Endothelial cell of umbilical vein (primary cell): ENCODE results near the gene NRBF2. TPM values are rescaled to one million over a fixed set of nuclear protein-coding genes. Genes with fewer than 3 reads are reported as not detected.

Experiments used
- BruUV-seq: library from RNA; stranded (reverse); fragments of 400-500 nt; replicated peaks from 2 replicates; lab custom pipeline; 2021; lab: Mats Ljungman, UMichigan
- CTCF ChIA-PET: fragments of 300-600, 350-600 bp; sonication (Branson Sonifier 250); formaldehyde crosslinking; loops from one replicate; lab custom pipeline; 2021; ENCODE audit warnings: antibody characterized with exemption, inconsistent platforms; lab: Charles Lee
- POLR2A ChIA-PET: fragments of 300-600, 350-600 bp; sonication (Branson Sonifier 250); formaldehyde crosslinking; loops from one replicate; lab custom pipeline; 2021; ENCODE audit warnings: antibody characterized with exemption, inconsistent platforms; lab: Charles Lee
- DNase-seq: peaks from one replicate; pipeline ENCODE4 v3.0.0-alpha.2; 2011; ENCODE audit warnings: low read depth, low spot score
- FAIRE-seq: peaks from 2 replicates; lab custom pipeline; 2011; peaks lifted over from hg19 to GRCh38; lab: Jason Lieb, UNC
- H2AFZ ChIP-seq: 2 replicates; pipeline ENCODE4 v1.6.0; 2012; ENCODE audit warnings: low read depth, low read length, control low read depth, inconsistent platforms
- H3K27ac ChIP-seq: 2 replicates; pipeline ENCODE4 v1.5.1; 2011; ENCODE audit warnings: low read depth, mild to moderate bottlenecking, control low read depth, low read length, moderate library complexity; ENCODE audit not compliant: insufficient read depth
- H3K27me3 ChIP-seq, 2 experiments: 2 replicates each; pipeline versions ENCODE4 v1.6.0 to v1.6.1; 2011; ENCODE audit warnings: low read length in 2 of 2, mixed read lengths in 1 of 2; ENCODE audit not compliant: control insufficient read depth in 2 of 2, insufficient read depth in 2 of 2
- H3K36me3 ChIP-seq, 2 experiments: 2 replicates in 1 of 2; 3 replicates in 1 of 2; pipeline ENCODE4 v1.5.1; 2011; ENCODE audit warnings: low read length in 2 of 2, mild to moderate bottlenecking in 1 of 2, moderate library complexity in 1 of 2; ENCODE audit not compliant: control insufficient read depth in 2 of 2, insufficient read depth in 2 of 2; ENCODE audit errors: extremely low read depth in 1 of 2
- H3K4me1 ChIP-seq: 3 replicates; pipeline ENCODE4 v1.5.1; 2011; ENCODE audit warnings: mild to moderate bottlenecking, low read length; ENCODE audit not compliant: control insufficient read depth, insufficient read depth; ENCODE audit errors: extremely low read depth
- H3K4me2 ChIP-seq: 2 replicates; pipeline ENCODE4 v1.6.1; 2011; ENCODE audit warnings: low read length, control low read depth, mixed read lengths; ENCODE audit not compliant: insufficient read depth
- H3K4me3 ChIP-seq, 3 experiments: fragments of 200-600 bp in 1 of 3; sonication (generic), shearing (Covaris generic) in 1 of 3; replicated peaks in 1 of 3; 2 replicates each; pipeline ENCODE4 v1.5.1; 2011 to 2016; ENCODE audit warnings: control low read depth in 3 of 3, low read length in 3 of 3, mild to moderate bottlenecking in 2 of 3, inconsistent platforms in 1 of 3, low read depth in 1 of 3, moderate library complexity in 1 of 3; ENCODE audit not compliant: insufficient read depth in 1 of 3
- H3K79me2 ChIP-seq: 2 replicates; pipeline ENCODE4 v1.6.0; 2012; ENCODE audit warnings: low read length, inconsistent platforms; ENCODE audit not compliant: control insufficient read depth, insufficient read depth
- H3K9ac ChIP-seq: replicated peaks from 2 replicates; pipeline ENCODE3; 2011; ENCODE audit warnings: low read length, control low read depth; ENCODE audit not compliant: insufficient read depth; ENCODE audit errors: extremely low read depth
- H3K9me1 ChIP-seq: replicated peaks from 3 replicates; pipeline ENCODE4 v1.6.0; 2011; ENCODE audit warnings: mild to moderate bottlenecking, low read length; ENCODE audit not compliant: control insufficient read depth, insufficient read depth; ENCODE audit errors: extremely low read depth
- H3K9me3 ChIP-seq: replicated peaks from 2 replicates; pipeline ENCODE4 v1.5.1; 2012; ENCODE audit warnings: low read length, inconsistent platforms; ENCODE audit not compliant: control insufficient read depth, insufficient read depth
- H4K20me1 ChIP-seq: replicated peaks from 2 replicates; pipeline ENCODE3; 2011; ENCODE audit warnings: mild to moderate bottlenecking, low read length; ENCODE audit not compliant: control insufficient read depth, insufficient read depth; ENCODE audit errors: extremely low read depth
- JUN ChIP-seq: IDR thresholded peaks from 2 replicates; pipeline ENCODE4 v1.6.1; 2011; ENCODE audit warnings: borderline replicate concordance, low read depth; ENCODE audit not compliant: insufficient read length, insufficient read depth
- dilution Hi-C: fragments of 300-500 bp; cut with MboI; formaldehyde crosslinking; loops from one replicate; pipeline ENCODE4 v1.15.0; 2019; ENCODE audit warnings: low sequenced_read_pairs; ENCODE audit not compliant: extremely low pct_ligation_motif_present
- intact Hi-C: fragments of 100-400 bp; cut with micrococcal nuclease; formaldehyde crosslinking; loops from one replicate; pipeline ENCODE4 v1.10.0; 2022
- polyA plus RNA-seq, 4 experiments: library from polyadenylated mRNA; depleted of rRNA in 3 of 4; stranded (reverse) in 3 of 4; unstranded in 1 of 4; fragments of >200 nt; gene quantifications; 2 replicates each; pipeline versions ENCODE4 v1.2.1 to v1.2.3, GENCODE V29; 2011 to 2012; ENCODE audit warnings: missing spikeins in 1 of 4
- total RNA-seq: library from RNA; stranded (reverse); gene quantifications from 2 replicates; pipeline ENCODE4 v1.2.3, GENCODE V29; 2021
- TF ChIP-seq, protein P1 (sequence below), 2 donors: IDR thresholded peaks; 1 replicate in 1 of 2; 2 replicates in 1 of 2; pipeline ENCODE4 v1.5.1; 2011; ENCODE audit warnings: low read length in 2 of 2, mild to moderate bottlenecking in 2 of 2, moderate library complexity in 2 of 2, control low read depth in 1 of 2, inconsistent platforms in 1 of 2, low read depth in 1 of 2; ENCODE audit not compliant: insufficient read depth in 1 of 2; ENCODE audit errors: extremely low read depth in 1 of 2

The NRBF2 gene
- total and polyA plus RNA-seq, 2 donors (not counting 3 experiments of a cell fraction or from before 2014, with no cell fraction given): 7.6 to 17.7 TPM

DNA sequence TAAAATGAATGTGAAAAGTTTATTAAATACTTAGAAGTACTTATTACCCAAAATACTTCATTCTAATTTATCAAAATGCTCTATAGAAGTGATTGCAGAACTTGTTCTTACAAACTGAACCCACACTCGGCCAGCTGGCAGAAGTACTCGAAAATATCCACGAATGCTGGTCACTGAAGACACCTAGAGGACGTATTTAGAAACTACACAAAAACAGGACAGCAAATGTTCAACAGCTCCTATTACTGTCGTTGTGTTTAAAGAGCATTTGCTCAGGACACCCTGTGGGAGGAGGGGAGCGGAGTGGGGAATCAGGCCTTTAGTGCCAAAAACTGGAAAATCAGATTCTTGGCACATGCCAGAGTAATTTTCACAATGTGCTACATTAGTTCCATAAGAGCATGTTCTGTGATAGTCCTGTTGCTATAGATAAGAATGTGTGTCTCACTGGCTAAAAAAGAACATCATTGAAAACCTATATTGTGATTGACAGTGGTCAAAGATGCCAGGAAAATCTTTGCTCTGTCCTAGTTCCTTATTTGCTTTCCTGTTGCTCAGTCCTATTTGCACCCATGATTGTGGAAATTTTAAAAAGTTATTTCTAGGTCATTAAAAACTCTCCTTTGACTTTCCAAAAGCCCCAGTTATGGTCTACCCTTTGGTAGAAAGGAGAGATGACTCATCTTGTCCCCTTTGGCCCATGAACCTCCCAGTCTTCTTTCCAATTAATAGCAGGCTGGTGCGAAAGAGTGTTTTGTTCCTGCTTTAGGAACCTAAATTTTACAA lies 49.0 kb upstream of the NRBF2 start:
- Histone ChIP-seq H3K27me3 (no peaks in the 10 kb centered on the region), H3K4me1 (no peaks in the 10 kb centered on the region), H3K79me2 (no peaks in the 10 kb centered on the region), H3K9me3 (no peaks in the 10 kb centered on the region), H3K27ac (no peak overlapping the region), H4K20me1 (no peaks in the 10 kb centered on the region), H2AFZ (no peak overlapping the region), H3K4me2 (no peak overlapping the region), H3K9ac (no peak overlapping the region), H3K9me1 (no peaks in the 10 kb centered on the region), H3K36me3 (no peaks in the 10 kb centered on the region), H3K4me3 (no peak overlapping the region)
- ChIA-PET CTCF (interaction anchor here (0.6 to 4.0 kb wide), 36 partner anchors 8 to 929 kb away, joined by 3 to 64 read pairs (median 4); partner anchors contain the start of genes ADO and RTKN2), POLR2A (no interaction called here)
- FAIRE-seq (peak; percentile 71), DNase-seq (peak; percentile 67)
- dilution Hi-C loops (no loop called here), intact Hi-C loops (loop anchor here (1.0 to 5.0 kb wide), 5 partner anchors 473 to 647 kb away; no protein-coding TSS in a partner anchor)
- TF ChIP-seq JUN: no peak
- TF ChIP-seq, protein P1, sequence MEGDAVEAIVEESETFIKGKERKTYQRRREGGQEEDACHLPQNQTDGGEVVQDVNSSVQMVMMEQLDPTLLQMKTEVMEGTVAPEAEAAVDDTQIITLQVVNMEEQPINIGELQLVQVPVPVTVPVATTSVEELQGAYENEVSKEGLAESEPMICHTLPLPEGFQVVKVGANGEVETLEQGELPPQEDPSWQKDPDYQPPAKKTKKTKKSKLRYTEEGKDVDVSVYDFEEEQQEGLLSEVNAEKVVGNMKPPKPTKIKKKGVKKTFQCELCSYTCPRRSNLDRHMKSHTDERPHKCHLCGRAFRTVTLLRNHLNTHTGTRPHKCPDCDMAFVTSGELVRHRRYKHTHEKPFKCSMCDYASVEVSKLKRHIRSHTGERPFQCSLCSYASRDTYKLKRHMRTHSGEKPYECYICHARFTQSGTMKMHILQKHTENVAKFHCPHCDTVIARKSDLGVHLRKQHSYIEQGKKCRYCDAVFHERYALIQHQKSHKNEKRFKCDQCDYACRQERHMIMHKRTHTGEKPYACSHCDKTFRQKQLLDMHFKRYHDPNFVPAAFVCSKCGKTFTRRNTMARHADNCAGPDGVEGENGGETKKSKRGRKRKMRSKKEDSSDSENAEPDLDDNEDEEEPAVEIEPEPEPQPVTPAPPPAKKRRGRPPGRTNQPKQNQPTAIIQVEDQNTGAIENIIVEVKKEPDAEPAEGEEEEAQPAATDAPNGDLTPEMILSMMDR (IDR thresholded peaks at IDR 0.05; ENCODE audit: extremely low read depth in 1 of 2, insufficient read depth in 1 of 2, low read depth in 1 of 2, low read length in 2 of 2): peak; percentile 31 to 46
- BruUV-seq: no TSS peak
